Type B pancreatic cell (in vitro differentiated cells): ENCODE results near the gene ACOT11. TPM values are rescaled to one million over a fixed set of nuclear protein-coding genes. Genes with fewer than 3 reads are reported as not detected.

Experiments used
- DNase-seq: peaks from one replicate; pipeline ENCODE4 v3.0.0; 2021; ENCODE audit warnings: mixed read lengths; ENCODE audit not compliant: unreplicated experiment; ENCODE audit errors: extremely low spot score
- H3K27ac Mint-ChIP-seq: 2 replicates; pipeline ENCODE4 v1.8.0; 2021; ENCODE audit warnings: mild to moderate bottlenecking, mixed read lengths
- H3K27me3 Mint-ChIP-seq: 2 replicates; pipeline ENCODE4 v1.8.0; 2021; ENCODE audit warnings: mixed read lengths
- H3K36me3 Mint-ChIP-seq: 2 replicates; pipeline ENCODE4 v1.8.0; 2021; ENCODE audit warnings: mixed read lengths
- H3K4me1 Mint-ChIP-seq: one replicate; pipeline ENCODE4 v1.8.0; 2021; ENCODE audit warnings: mixed read lengths; ENCODE audit not compliant: unreplicated experiment
- H3K4me3 Mint-ChIP-seq: 2 replicates; pipeline ENCODE4 v1.8.0; 2021; ENCODE audit warnings: mild to moderate bottlenecking, mixed read lengths
- H3K9me3 Mint-ChIP-seq: 2 replicates; pipeline ENCODE4 v1.8.0; 2021; ENCODE audit warnings: mixed read lengths
- CTCF ChIP-seq: fragments of 200-600 bp; sonication (generic); conservative IDR thresholded peaks from 2 replicates; pipeline ENCODE4 v1.5.0; 2021; ENCODE audit warnings: antibody characterized with exemption, mild to moderate bottlenecking
- total RNA-seq: library from RNA; stranded (reverse); gene quantifications from 2 replicates; pipeline ENCODE4 v1.2.1, GENCODE V29; 2021; ENCODE audit warnings: low replicate concordance

Gene ACOT11
- total RNA-seq, 1 donor from 2014 or later, result 5.2 TPM

DNA sequence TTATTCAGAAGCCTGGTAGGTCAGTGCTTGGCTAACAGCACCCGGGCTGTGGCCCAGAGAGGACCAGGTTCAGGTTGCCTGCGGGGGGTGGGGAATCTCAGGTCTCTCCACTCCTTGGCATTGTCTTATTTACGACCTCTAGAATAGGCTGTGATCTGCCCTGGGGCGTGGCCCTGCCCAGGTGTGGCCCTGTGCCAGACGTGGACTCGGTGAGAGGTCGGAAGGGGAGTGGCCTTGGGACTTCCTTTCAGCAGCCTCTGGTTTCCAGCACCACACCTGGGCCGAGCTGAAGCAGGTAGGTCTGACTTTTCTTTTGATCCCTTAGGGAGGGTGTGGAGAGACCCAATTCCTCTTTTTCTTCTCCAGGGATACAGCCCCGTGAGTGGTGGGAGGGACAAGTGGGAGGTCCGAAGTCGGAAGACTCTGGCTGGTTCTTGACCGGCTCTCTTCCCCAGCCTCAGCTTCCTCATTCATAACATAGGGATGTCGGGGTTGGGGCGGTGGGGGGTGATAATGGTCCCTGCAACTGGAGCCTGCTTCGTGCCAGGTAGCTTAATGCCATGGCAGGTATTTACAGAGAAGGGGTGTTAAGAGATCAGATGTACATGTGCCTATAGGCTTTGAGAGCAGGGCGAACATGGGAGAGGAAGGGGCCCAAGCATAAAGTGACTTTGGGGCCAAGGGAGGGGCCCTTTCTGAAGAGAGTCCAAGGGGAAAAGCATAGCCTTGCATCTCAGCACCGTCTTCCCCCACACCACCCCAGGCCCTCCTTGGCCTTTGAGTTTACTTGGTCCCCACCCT, 16.5 kb downstream of the ACOT11 start:
- Mint-ChIP-seq H3K27ac (peak overlapping the region; percentile 83), H3K9me3 (no peaks in the 10 kb centered on the region), H3K27me3 (no peaks in the 10 kb centered on the region), H3K4me1 (peaks cover 18% of the 10 kb centered on the region), H3K4me3 (peak overlapping the region; percentile 73), H3K36me3 (no peaks in the 10 kb centered on the region)
- DNase-seq, result no peak
- TF ChIP-seq CTCF, result no peak

DNA sequence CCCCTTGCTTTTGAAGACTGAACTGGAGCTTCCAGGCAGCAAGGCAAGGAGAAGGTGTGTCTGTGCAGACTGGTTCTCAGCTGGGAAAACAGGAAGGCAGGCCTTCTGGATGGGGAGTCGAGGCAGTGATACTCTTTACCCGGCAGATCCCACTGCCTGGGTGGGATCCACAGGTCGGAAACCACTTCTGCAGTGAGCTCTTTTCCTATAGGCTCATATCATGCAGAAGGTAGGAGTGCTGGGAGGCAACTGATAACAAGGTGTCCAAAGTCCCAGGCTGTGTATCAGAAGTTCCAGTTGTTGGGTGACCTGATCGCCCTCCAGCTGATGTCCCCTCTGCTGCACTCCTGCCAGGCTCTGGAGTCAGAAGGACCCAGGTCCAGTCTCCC, 17.1 kb downstream of the ACOT11 start:
- H3K4me3 Mint-ChIP-seq, result no peak overlapping the region
- H3K27ac Mint-ChIP-seq, result peak overlapping the region; percentile 83
- no peak for DNase-seq
- no peaks in the 10 kb centered on the region for H3K9me3 Mint-ChIP-seq
- H3K27me3 Mint-ChIP-seq, result no peaks in the 10 kb centered on the region
- H3K36me3 Mint-ChIP-seq, result no peaks in the 10 kb centered on the region
- TF ChIP-seq CTCF, result no peak
- H3K4me1 Mint-ChIP-seq, result peaks cover 19% of the 10 kb centered on the region

DNA sequence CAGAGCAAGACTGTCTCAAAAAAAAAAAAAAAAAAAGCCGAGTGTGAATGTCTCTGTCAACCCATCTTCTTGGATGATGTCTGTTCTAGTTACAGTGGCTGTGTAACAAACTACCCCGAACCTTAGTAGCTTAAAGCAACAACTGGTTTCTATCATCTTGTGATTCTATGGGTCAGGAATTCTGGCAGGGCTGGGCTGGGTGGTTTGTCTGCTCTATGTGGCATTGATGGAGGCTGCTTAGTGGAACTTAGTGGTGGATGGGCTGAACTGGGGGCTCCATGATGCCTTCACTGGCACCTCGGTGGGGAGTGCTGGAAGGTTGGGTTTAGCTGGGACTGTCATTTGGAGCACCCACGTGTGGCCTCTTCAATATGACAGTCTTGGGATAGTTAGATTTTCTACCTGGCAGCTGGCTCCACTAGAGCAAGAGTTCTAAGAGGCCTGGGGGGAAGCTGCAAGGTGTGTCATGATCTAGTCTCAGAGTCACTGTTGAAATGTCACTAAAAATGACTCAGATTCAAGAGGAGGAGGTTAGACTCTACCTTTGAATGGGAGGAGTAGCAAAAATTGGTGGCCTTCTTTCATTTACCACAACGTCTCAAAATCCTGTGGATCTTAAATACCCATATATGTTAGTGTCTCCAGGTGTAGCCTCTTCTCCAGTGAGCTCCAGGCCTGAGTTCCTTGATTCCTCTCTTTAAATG, 18.6 kb downstream of the ACOT11 start:
- H3K4me1 Mint-ChIP-seq, result peaks cover 24% of the 10 kb centered on the region
- H3K36me3 Mint-ChIP-seq, result no peaks in the 10 kb centered on the region
- no peak overlapping the region for H3K4me3 Mint-ChIP-seq
- no peaks in the 10 kb centered on the region for H3K27me3 Mint-ChIP-seq
- DNase-seq, result no peak
- TF ChIP-seq CTCF, result no peak
- H3K27ac Mint-ChIP-seq, result peak overlapping the region; percentile 76
- no peaks in the 10 kb centered on the region for H3K9me3 Mint-ChIP-seq

- H3K4me3 Mint-ChIP-seq, result no peak overlapping the region
- TF ChIP-seq CTCF, result no peak
- no peaks in the 10 kb centered on the region for H3K27me3 Mint-ChIP-seq
- no peaks in the 10 kb centered on the region for H3K36me3 Mint-ChIP-seq
- no peaks in the 10 kb centered on the region for H3K9me3 Mint-ChIP-seq
- H3K4me1 Mint-ChIP-seq, result peaks cover 35% of the 10 kb centered on the region
- peak overlapping the region; percentile 6 for H3K27ac Mint-ChIP-seq
- DNase-seq, result no peak
Measured at GRCh38 chr1:54567961-54568360, 19.9 kb downstream of the ACOT11 start.

GRCh38 chr1:54569339-54569738, 21.3 kb downstream of the ACOT11 start:
- H3K36me3 Mint-ChIP-seq, result no peaks in the 10 kb centered on the region
- H3K9me3 Mint-ChIP-seq, result no peaks in the 10 kb centered on the region
- DNase-seq, result no peak
- H3K27ac Mint-ChIP-seq, result peak overlapping the region; percentile 26
- peaks cover 34% of the 10 kb centered on the region for H3K4me1 Mint-ChIP-seq
- no peak for TF ChIP-seq CTCF
- H3K4me3 Mint-ChIP-seq, result peak overlapping the region; percentile 11
- no peaks in the 10 kb centered on the region for H3K27me3 Mint-ChIP-seq
